Naive B cell (primary cell): ENCODE measurements around the gene MARK4. TPM values are rescaled to one million over a fixed set of nuclear protein-coding genes. Genes with fewer than 3 reads are reported as not detected.

Source experiments
- ATAC-seq, 2 donors: fragments of 150-1000 bp; cut with Tn5 transposase; 2 replicates each; pipeline ENCODE4 v1.10.0; 2021; ENCODE audit warnings: low read depth in 2 of 2, mild to moderate bottlenecking in 2 of 2, moderate library complexity in 2 of 2
- DNase-seq: peaks from one replicate; pipeline ENCODE4 v3.0.0; 2022
- H3K27ac Mint-ChIP-seq, 6 donors: one replicate each; pipeline ENCODE4 v1.8.0; 2020 to 2022; ENCODE audit warnings: mild to moderate bottlenecking in 6 of 6, mixed read lengths in 6 of 6, moderate library complexity in 5 of 6, inconsistent platforms in 2 of 6
- H3K27me3 Mint-ChIP-seq, 3 donors: one replicate each; pipeline ENCODE4 v1.8.0; 2021 to 2022; ENCODE audit warnings: mixed read lengths in 3 of 3, mild to moderate bottlenecking in 1 of 3
- H3K36me3 Mint-ChIP-seq, 2 donors: one replicate each; pipeline ENCODE4 v1.8.0; 2020 to 2022; ENCODE audit warnings: mixed read lengths in 2 of 2, inconsistent platforms in 1 of 2, mild to moderate bottlenecking in 1 of 2
- H3K4me1 Mint-ChIP-seq, 3 donors: one replicate each; pipeline ENCODE4 v1.8.0; 2020 to 2022; ENCODE audit warnings: mixed read lengths in 3 of 3, inconsistent platforms in 1 of 3, mild to moderate bottlenecking in 1 of 3, moderate library complexity in 1 of 3
- H3K4me3 Mint-ChIP-seq, 8 donors: one replicate each; pipeline ENCODE4 v1.8.0; 2020 to 2022; ENCODE audit warnings: mild to moderate bottlenecking in 8 of 8, mixed read lengths in 8 of 8, moderate library complexity in 8 of 8, inconsistent platforms in 2 of 8
- H3K9me3 Mint-ChIP-seq, 7 donors: one replicate each; pipeline ENCODE4 v1.8.0; 2020 to 2022; ENCODE audit warnings: mixed read lengths in 7 of 7, mild to moderate bottlenecking in 5 of 7, inconsistent platforms in 2 of 7, moderate library complexity in 1 of 7
- polyA plus RNA-seq, 6 donors: library from polyadenylated mRNA; unstranded; fragments of 300-500 nt; fragmentation: Illumina TruSeq; gene quantifications; one replicate each; pipeline ENCODE4 v1.2.3, GENCODE V29; 2021; ENCODE audit warnings: low read depth in 6 of 6

Gene MARK4
- 1 to 10 TPM in 1 of 6 donors, under 1 TPM in 4, not detected in 1; 0.35 to 2.7 (median 0.82) TPM for polyA plus RNA-seq

GRCh38 chr19:45250832-45251451 lies at the start of gene MARK4:
TSS of gene MARK4 (plus strand) at chr19:45251271. CDS start at chr19:45251589, 318 bp downstream.
- peak; percentile 40 for DNase-seq

GRCh38 chr19:45202637-45203036 lies 48.4 kb upstream of the MARK4 start:
- H3K36me3 Mint-ChIP-seq, result peaks cover 0 to 9% of the 10 kb centered on the region in 2 donors
- no peak overlapping the region for H3K4me3 Mint-ChIP-seq
- H3K27me3 Mint-ChIP-seq, result peaks cover 0 to 10% (median 0%) of the 10 kb centered on the region in 3 donors
- H3K27ac Mint-ChIP-seq, result no peak overlapping the region
- H3K9me3 Mint-ChIP-seq, result peaks cover 0 to 6% (median 0%) of the 10 kb centered on the region in 7 donors
- ATAC-seq (no peak), DNase-seq (no peak)
- H3K4me1 Mint-ChIP-seq, result no peaks in the 10 kb centered on the region

More at GRCh38 chr19:45250832-45251451, at the start of gene MARK4:
- no peaks in the 10 kb centered on the region for H3K27me3 Mint-ChIP-seq
- peak within 1 kb of the TSS; percentile 81 to 98 (median 92) for H3K4me3 Mint-ChIP-seq
- peak within 1 kb of the TSS in 5 of 6 donors; percentile 76 to 90 (median 83) for H3K27ac Mint-ChIP-seq
- peak; percentile 71 to 76 for ATAC-seq
- H3K36me3 Mint-ChIP-seq, result no peaks in the 10 kb centered on the region
- H3K9me3 Mint-ChIP-seq, result no peaks in the 10 kb centered on the region
- H3K4me1 Mint-ChIP-seq, result peaks cover 34 to 51% (median 49%) of the 10 kb centered on the region in 3 donors

- Mint-ChIP-seq H3K36me3 (peaks cover 0 to 9% of the 10 kb centered on the region in 2 donors), H3K4me1 (no peaks in the 10 kb centered on the region)
Observed at GRCh38 chr19:45205810-45206209, 45.3 kb upstream of the MARK4 start.

GRCh38 chr19:45206328-45206727 lies 44.7 kb upstream of the MARK4 start:
- no peak overlapping the region for H3K4me3 Mint-ChIP-seq
- H3K9me3 Mint-ChIP-seq, result peaks cover 0 to 6% (median 0%) of the 10 kb centered on the region in 7 donors
- peaks cover 0 to 9% of the 10 kb centered on the region in 2 donors for H3K36me3 Mint-ChIP-seq
- ATAC-seq (no peak), DNase-seq (no peak)
- H3K4me1 Mint-ChIP-seq, result no peaks in the 10 kb centered on the region
- no peak overlapping the region for H3K27ac Mint-ChIP-seq
- H3K27me3 Mint-ChIP-seq, result peaks cover 0 to 8% (median 0%) of the 10 kb centered on the region in 3 donors

More at GRCh38 chr19:45205810-45206209, 45.3 kb upstream of the MARK4 start:
- H3K4me3 Mint-ChIP-seq, result peak overlapping the region in 1 of 8 donors; percentile 34
- ATAC-seq (no peak), DNase-seq (no peak)
- peak overlapping the region in 1 of 6 donors; percentile 38 for H3K27ac Mint-ChIP-seq
- H3K27me3 Mint-ChIP-seq, result peaks cover 0 to 3% (median 0%) of the 10 kb centered on the region in 3 donors
- H3K9me3 Mint-ChIP-seq, result peaks cover 0 to 6% (median 0%) of the 10 kb centered on the region in 7 donors

GRCh38 chr19:45211751-45212381 lies 39.2 kb upstream of the MARK4 start:
- no peaks in the 10 kb centered on the region for H3K9me3 Mint-ChIP-seq
- ATAC-seq, result no peak
- peaks cover 6 to 8% (median 6%) of the 10 kb centered on the region in 3 donors for H3K4me1 Mint-ChIP-seq
- H3K36me3 Mint-ChIP-seq, result peaks cover 0 to 12% of the 10 kb centered on the region in 2 donors
- peak overlapping the region in 2 of 8 donors; percentile 33 to 42 for H3K4me3 Mint-ChIP-seq
- DNase-seq, result no peak
- peak overlapping the region in 1 of 6 donors; percentile 44 for H3K27ac Mint-ChIP-seq
- peaks cover 12 to 57% (median 40%) of the 10 kb centered on the region in 3 donors for H3K27me3 Mint-ChIP-seq

- H3K27ac Mint-ChIP-seq, result no peak overlapping the region
- no peaks in the 10 kb centered on the region for H3K9me3 Mint-ChIP-seq
- H3K27me3 Mint-ChIP-seq, result peaks cover 12 to 60% (median 41%) of the 10 kb centered on the region in 3 donors
- peaks cover 6 to 8% (median 6%) of the 10 kb centered on the region in 3 donors for H3K4me1 Mint-ChIP-seq
- no peak overlapping the region for H3K4me3 Mint-ChIP-seq
- ATAC-seq (no peak), DNase-seq (no peak)
- peaks cover 0 to 12% of the 10 kb centered on the region in 2 donors for H3K36me3 Mint-ChIP-seq
Observed at GRCh38 chr19:45213031-45213430, 38.0 kb upstream of the MARK4 start.

GRCh38 chr19:45215391-45216191 lies 35.5 kb upstream of the MARK4 start:
- DNase-seq (no peak), ATAC-seq (no peak)
- H3K27me3 Mint-ChIP-seq, result peaks cover 17 to 73% (median 56%) of the 10 kb centered on the region in 3 donors
- no peak overlapping the region for H3K4me3 Mint-ChIP-seq
- peaks cover 0 to under 1% (median 0%) of the 10 kb centered on the region in 7 donors for H3K9me3 Mint-ChIP-seq
- H3K4me1 Mint-ChIP-seq, result peaks cover 6 to 8% (median 6%) of the 10 kb centered on the region in 3 donors
- peaks cover 0 to 12% of the 10 kb centered on the region in 2 donors for H3K36me3 Mint-ChIP-seq
- peak overlapping the region in 1 of 6 donors; percentile 47 for H3K27ac Mint-ChIP-seq

- peak overlapping the region in 1 of 6 donors; percentile 44 for H3K27ac Mint-ChIP-seq
- H3K36me3 Mint-ChIP-seq, result peaks cover 0 to 12% of the 10 kb centered on the region in 2 donors
- H3K27me3 Mint-ChIP-seq, result peaks cover 17 to 69% (median 61%) of the 10 kb centered on the region in 3 donors
- no peak overlapping the region for H3K4me3 Mint-ChIP-seq
- peaks cover 6 to 8% (median 6%) of the 10 kb centered on the region in 3 donors for H3K4me1 Mint-ChIP-seq
- ATAC-seq (no peak), DNase-seq (no peak)
- peaks cover 0 to 1% (median 0%) of the 10 kb centered on the region in 7 donors for H3K9me3 Mint-ChIP-seq
Observed at GRCh38 chr19:45216667-45217066, 34.4 kb upstream of the MARK4 start.

GRCh38 chr19:45217193-45217956 lies 33.7 kb upstream of the MARK4 start:
- Mint-ChIP-seq H3K4me3 (no peak overlapping the region), H3K27me3 (peaks cover 19 to 69% (median 65%) of the 10 kb centered on the region in 3 donors), H3K9me3 (peaks cover 0 to 1% (median 0%) of the 10 kb centered on the region in 7 donors), H3K36me3 (peaks cover 0 to 12% of the 10 kb centered on the region in 2 donors), H3K27ac (no peak overlapping the region), H3K4me1 (peaks cover 6 to 8% (median 6%) of the 10 kb centered on the region in 3 donors)
- DNase-seq, result no peak
- no peak for ATAC-seq

GRCh38 chr19:45217957-45218334 lies 33.1 kb upstream of the MARK4 start:
- Mint-ChIP-seq H3K4me1 (peaks cover 6 to 8% (median 6%) of the 10 kb centered on the region in 3 donors), H3K27me3 (peaks cover 24 to 69% (median 64%) of the 10 kb centered on the region in 3 donors), H3K36me3 (peaks cover 0 to 12% of the 10 kb centered on the region in 2 donors), H3K27ac (no peak overlapping the region), H3K4me3 (no peak overlapping the region), H3K9me3 (peaks cover 0 to 1% (median 0%) of the 10 kb centered on the region in 7 donors)
- DNase-seq (no peak), ATAC-seq (no peak)

- Mint-ChIP-seq H3K36me3 (peaks cover 0 to 8% of the 10 kb centered on the region in 2 donors), H3K4me1 (peaks cover 6 to 8% (median 6%) of the 10 kb centered on the region in 3 donors), H3K9me3 (peaks cover 0 to 1% (median 0%) of the 10 kb centered on the region in 7 donors), H3K27ac (peak overlapping the region in 1 of 6 donors; percentile 84), H3K27me3 (peaks cover 24 to 66% (median 59%) of the 10 kb centered on the region in 3 donors), H3K4me3 (no peak overlapping the region)
- DNase-seq (no peak), ATAC-seq (no peak)
Observed at GRCh38 chr19:45218426-45218825, 32.6 kb upstream of the MARK4 start.
